ENCODE results near the gene PRKD1.
"Not testable (repeated sequence)": the region's sequence is repeated elsewhere in the genome, so short reads cannot be mapped to it uniquely, and the experiment has no call there.

PRKD1 gene

DNA sequence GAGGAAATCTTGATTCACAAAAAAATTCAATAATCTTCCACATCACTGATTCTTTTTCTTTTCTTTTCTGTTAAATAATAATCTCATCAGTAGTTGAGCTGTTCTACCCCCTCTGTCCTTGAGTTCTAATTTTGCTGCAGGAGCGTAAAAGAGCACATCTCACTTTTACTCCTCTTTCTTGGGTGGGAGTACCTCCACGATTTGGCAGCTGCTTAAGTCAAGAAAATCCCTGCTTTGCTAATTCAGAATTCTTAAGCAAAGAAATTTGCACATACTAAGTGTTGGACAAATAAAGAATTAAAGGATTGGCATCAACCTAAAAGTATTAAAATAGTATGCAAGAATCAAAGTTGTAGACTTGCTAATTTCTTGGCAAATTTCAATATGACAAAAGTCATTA lies 128.8 kb downstream of the PRKD1 start:
- H3K9me3 ChIP-seq (ENCODE audit: insufficient read depth, low read length) = no peaks in the 10 kb centered on the region
- no peaks in the 10 kb centered on the region for H3K36me3 ChIP-seq (ENCODE audit: insufficient read depth, insufficient read length, low read length)
- DNase-seq (ENCODE audit: low read depth, low spot score) = no peak
- no peak overlapping the region for H3K4me3 ChIP-seq (ENCODE audit: insufficient read length, low read depth)
- no peaks in the 10 kb centered on the region for H3K4me1 ChIP-seq (ENCODE audit: insufficient read depth, insufficient read length)
- no peaks in the 10 kb centered on the region for H3K27me3 ChIP-seq (ENCODE audit: insufficient read depth, insufficient read length)
- no peak for TF ChIP-seq ZNF274 (IDR thresholded peaks at IDR 0.05; ENCODE audit: low read depth, low read length)
- TF ChIP-seq YY1 (IDR thresholded peaks at IDR 0.05; ENCODE audit: insufficient read depth, insufficient read length) = no peak
- no peak for TF ChIP-seq SUZ12 (IDR thresholded peaks at IDR 0.05; ENCODE audit: extremely low read depth, insufficient read depth, insufficient read length)
- H3K9ac ChIP-seq (ENCODE audit: insufficient read length, low read depth) = no peak overlapping the region

- no peaks in the 10 kb centered on the region for H3K9me3 ChIP-seq (ENCODE audit: insufficient read depth, low read length)
- no peak overlapping the region for H3K4me3 ChIP-seq (ENCODE audit: insufficient read length, low read depth)
- DNase-seq (ENCODE audit: low read depth, low spot score) = no peak
- no peaks in the 10 kb centered on the region for H3K4me1 ChIP-seq (ENCODE audit: insufficient read depth, insufficient read length)
- TF ChIP-seq ZNF274 (IDR thresholded peaks at IDR 0.05; ENCODE audit: low read depth, low read length) (no peak), SUZ12 (IDR thresholded peaks at IDR 0.05; ENCODE audit: extremely low read depth, insufficient read depth, insufficient read length) (no peak), YY1 (IDR thresholded peaks at IDR 0.05; ENCODE audit: insufficient read depth, insufficient read length) (no peak)
- H3K36me3 ChIP-seq (ENCODE audit: insufficient read depth, insufficient read length, low read length) = no peaks in the 10 kb centered on the region
- H3K27me3 ChIP-seq (ENCODE audit: insufficient read depth, insufficient read length) = no peaks in the 10 kb centered on the region
- no peak overlapping the region for H3K9ac ChIP-seq (ENCODE audit: insufficient read length, low read depth)
These were observed 129.5 kb downstream of the PRKD1 start for GRCh38 chr14:29798108-29798663.

DNA sequence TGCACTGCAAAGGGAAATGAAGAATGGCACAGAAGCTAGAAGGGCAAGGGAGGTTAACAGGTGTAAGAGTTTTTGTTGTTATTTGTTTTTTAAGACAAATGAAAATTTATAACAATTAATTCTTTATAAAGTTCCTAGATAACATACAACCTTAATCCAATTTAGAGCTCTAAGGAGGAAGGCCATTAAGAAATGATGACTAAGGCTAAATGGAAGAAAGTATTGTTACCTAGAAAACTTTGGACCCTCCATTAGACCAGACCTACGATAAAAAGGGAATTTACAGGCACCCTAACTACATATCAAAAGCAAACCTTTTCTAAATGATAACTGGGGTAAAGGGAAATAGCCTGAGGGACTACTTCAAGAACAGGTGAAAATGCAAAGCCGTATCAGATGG lies 130.8 kb downstream of the PRKD1 start:
- H3K4me3 ChIP-seq (ENCODE audit: insufficient read length, low read depth) = no peak overlapping the region
- no peaks in the 10 kb centered on the region for H3K36me3 ChIP-seq (ENCODE audit: insufficient read depth, insufficient read length, low read length)
- TF ChIP-seq ZNF274 (IDR thresholded peaks at IDR 0.05; ENCODE audit: low read depth, low read length) (no peak), YY1 (IDR thresholded peaks at IDR 0.05; ENCODE audit: insufficient read depth, insufficient read length) (no peak), SUZ12 (IDR thresholded peaks at IDR 0.05; ENCODE audit: extremely low read depth, insufficient read depth, insufficient read length) (no peak)
- no peaks in the 10 kb centered on the region for H3K4me1 ChIP-seq (ENCODE audit: insufficient read depth, insufficient read length)
- DNase-seq (ENCODE audit: low read depth, low spot score) = no peak
- no peaks in the 10 kb centered on the region for H3K27me3 ChIP-seq (ENCODE audit: insufficient read depth, insufficient read length)
- H3K9ac ChIP-seq (ENCODE audit: insufficient read length, low read depth) = no peak overlapping the region
- H3K9me3 ChIP-seq (ENCODE audit: insufficient read depth, low read length) = no peaks in the 10 kb centered on the region

DNA sequence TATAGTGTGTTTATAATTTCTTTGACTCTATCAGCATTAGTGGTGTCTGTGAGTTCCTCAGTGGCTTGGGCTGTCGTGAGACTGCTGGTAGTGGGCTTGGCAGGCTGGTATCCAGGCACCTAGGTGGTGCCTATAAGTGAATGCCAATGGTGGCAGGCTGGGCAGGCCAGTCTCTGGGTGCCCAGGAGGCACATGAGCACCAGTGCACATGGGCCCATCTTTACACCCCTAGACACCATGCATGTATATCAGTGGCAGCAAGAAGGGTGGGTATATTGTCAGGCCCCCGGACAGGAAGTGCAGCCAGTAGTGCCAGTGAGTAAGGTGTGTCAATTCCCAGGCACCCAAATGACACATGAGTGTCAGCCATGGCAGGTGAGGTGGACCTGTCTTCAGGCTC lies 138.2 kb downstream of the PRKD1 start:
- Histone ChIP-seq H3K36me3 (ENCODE audit: insufficient read depth, insufficient read length, low read length) (no peaks in the 10 kb centered on the region), H3K4me3 (ENCODE audit: insufficient read length, low read depth) (no peak overlapping the region), H3K4me1 (ENCODE audit: insufficient read depth, insufficient read length) (no peaks in the 10 kb centered on the region), H3K9me3 (ENCODE audit: insufficient read depth, low read length) (no peaks in the 10 kb centered on the region), H3K27me3 (ENCODE audit: insufficient read depth, insufficient read length) (no peaks in the 10 kb centered on the region), H3K9ac (ENCODE audit: insufficient read length, low read depth) (no peak overlapping the region)
- DNase-seq (ENCODE audit: low read depth, low spot score) = no peak
- TF ChIP-seq SUZ12 (IDR thresholded peaks at IDR 0.05; ENCODE audit: extremely low read depth, insufficient read depth, insufficient read length) = no peak
- TF ChIP-seq ZNF274 (IDR thresholded peaks at IDR 0.05; ENCODE audit: low read depth, low read length) = no peak
- no peak for TF ChIP-seq YY1 (IDR thresholded peaks at IDR 0.05; ENCODE audit: insufficient read depth, insufficient read length)

GRCh38 chr14:29788093-29788492 lies 139.6 kb downstream of the PRKD1 start:
- no peaks in the 10 kb centered on the region for H3K4me1 ChIP-seq (ENCODE audit: insufficient read depth, insufficient read length)
- DNase-seq (ENCODE audit: low read depth, low spot score) = no peak
- TF ChIP-seq YY1 (IDR thresholded peaks at IDR 0.05; ENCODE audit: insufficient read depth, insufficient read length) (no peak), SUZ12 (IDR thresholded peaks at IDR 0.05; ENCODE audit: extremely low read depth, insufficient read depth, insufficient read length) (no peak), ZNF274 (IDR thresholded peaks at IDR 0.05; ENCODE audit: low read depth, low read length) (no peak)
- H3K4me3 ChIP-seq (ENCODE audit: insufficient read length, low read depth) = no peak overlapping the region
- no peaks in the 10 kb centered on the region for H3K36me3 ChIP-seq (ENCODE audit: insufficient read depth, insufficient read length, low read length)
- no peaks in the 10 kb centered on the region for H3K9me3 ChIP-seq (ENCODE audit: insufficient read depth, low read length)
- H3K27me3 ChIP-seq (ENCODE audit: insufficient read depth, insufficient read length) = no peaks in the 10 kb centered on the region
- H3K9ac ChIP-seq (ENCODE audit: insufficient read length, low read depth) = no peak overlapping the region

DNA sequence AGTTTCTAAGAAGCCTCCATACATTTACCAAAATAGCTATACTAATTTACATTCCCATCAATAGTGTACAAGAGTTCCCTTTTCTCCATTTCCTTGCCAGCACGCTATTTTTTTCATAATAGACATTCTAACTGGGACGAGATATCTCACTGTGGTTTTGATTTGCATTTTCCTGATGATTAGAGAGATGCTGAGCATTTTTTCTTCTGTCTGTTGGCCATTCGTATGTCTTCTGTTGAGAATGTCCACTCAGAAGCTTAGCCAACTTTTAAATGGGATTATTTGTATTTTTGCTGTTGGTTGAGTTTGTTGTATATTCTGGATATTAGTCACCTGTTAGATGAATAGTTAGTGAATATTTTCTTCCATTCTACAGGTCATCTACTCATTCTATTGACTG lies 144.1 kb downstream of the PRKD1 start:
- TF ChIP-seq SUZ12 (IDR thresholded peaks at IDR 0.05; ENCODE audit: extremely low read depth, insufficient read depth, insufficient read length) (no peak), YY1 (IDR thresholded peaks at IDR 0.05; ENCODE audit: insufficient read depth, insufficient read length) (no peak), ZNF274 (IDR thresholded peaks at IDR 0.05; ENCODE audit: low read depth, low read length) (no peak)
- no peaks in the 10 kb centered on the region for H3K27me3 ChIP-seq (ENCODE audit: insufficient read depth, insufficient read length)
- DNase-seq (ENCODE audit: low read depth, low spot score) = no peak
- no peaks in the 10 kb centered on the region for H3K36me3 ChIP-seq (ENCODE audit: insufficient read depth, insufficient read length, low read length)
- no peaks in the 10 kb centered on the region for H3K4me1 ChIP-seq (ENCODE audit: insufficient read depth, insufficient read length)
- no peaks in the 10 kb centered on the region for H3K9me3 ChIP-seq (ENCODE audit: insufficient read depth, low read length)
- H3K4me3 ChIP-seq (ENCODE audit: insufficient read length, low read depth) = no peak overlapping the region
- no peak overlapping the region for H3K9ac ChIP-seq (ENCODE audit: insufficient read length, low read depth)

DNA sequence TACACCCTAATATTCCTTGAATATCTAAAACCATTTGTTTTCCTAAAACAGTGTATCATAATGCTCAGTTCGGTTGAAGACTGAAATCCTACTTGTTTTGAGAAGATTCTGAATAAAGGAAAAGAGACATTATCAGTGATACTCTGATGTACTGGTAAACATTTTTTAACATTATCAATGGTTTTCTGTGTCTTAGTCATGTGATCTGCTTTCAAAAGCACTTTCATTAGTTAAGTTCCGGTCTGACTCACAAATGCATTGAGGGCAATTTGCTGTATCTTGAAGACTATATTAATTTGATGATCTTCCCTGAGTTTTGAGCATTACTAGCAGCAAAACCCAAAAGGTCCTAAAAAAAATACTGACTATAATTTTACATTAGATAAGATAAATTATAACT lies 145.6 kb downstream of the PRKD1 start:
- H3K4me1 ChIP-seq (ENCODE audit: insufficient read depth, insufficient read length) = no peaks in the 10 kb centered on the region
- no peak for DNase-seq (ENCODE audit: low read depth, low spot score)
- no peaks in the 10 kb centered on the region for H3K27me3 ChIP-seq (ENCODE audit: insufficient read depth, insufficient read length)
- H3K9ac ChIP-seq (ENCODE audit: insufficient read length, low read depth) = no peak overlapping the region
- no peak overlapping the region for H3K4me3 ChIP-seq (ENCODE audit: insufficient read length, low read depth)
- TF ChIP-seq ZNF274 (IDR thresholded peaks at IDR 0.05; ENCODE audit: low read depth, low read length) = no peak
- TF ChIP-seq SUZ12 (IDR thresholded peaks at IDR 0.05; ENCODE audit: extremely low read depth, insufficient read depth, insufficient read length) = no peak
- TF ChIP-seq YY1 (IDR thresholded peaks at IDR 0.05; ENCODE audit: insufficient read depth, insufficient read length) = no peak
- H3K36me3 ChIP-seq (ENCODE audit: insufficient read depth, insufficient read length, low read length) = no peaks in the 10 kb centered on the region
- no peaks in the 10 kb centered on the region for H3K9me3 ChIP-seq (ENCODE audit: insufficient read depth, low read length)

GRCh38 chr14:29777142-29777541 lies 150.5 kb downstream of the PRKD1 start:
- not testable (repeated sequence) for H3K9me3 ChIP-seq (ENCODE audit: insufficient read depth, low read length); H3K9ac ChIP-seq (ENCODE audit: insufficient read length, low read depth); H3K27me3 ChIP-seq (ENCODE audit: insufficient read depth, insufficient read length); H3K36me3 ChIP-seq (ENCODE audit: insufficient read depth, insufficient read length, low read length); H3K4me3 ChIP-seq (ENCODE audit: insufficient read length, low read depth); H3K4me1 ChIP-seq (ENCODE audit: insufficient read depth, insufficient read length); DNase-seq (ENCODE audit: low read depth, low spot score)
